ENCODE results near the gene CGB8.

GRCh38 chr19:49020342-49020741 lies 28.6 kb downstream of the CGB8 start:
- TF ChIP-seq POLR2A (IDR thresholded peaks at IDR 0.05; ENCODE audit: extremely low read depth, insufficient read length), result no peak
- no peak for TF ChIP-seq CTCF (IDR thresholded peaks at IDR 0.05; ENCODE audit: low read depth, low read length)
- no peak for TF ChIP-seq MYC (IDR thresholded peaks at IDR 0.05; ENCODE audit: low read depth, low read length)
